Right renal pelvis (tissue), 4 donors: ENCODE data around the gene IRAG1. TPM values are rescaled to one million over a fixed set of nuclear protein-coding genes. Genes with fewer than 3 reads are reported as not detected.
"Not testable (repeated sequence)": the region's sequence is repeated elsewhere in the genome, so short reads cannot be mapped to it uniquely, and the experiment has no call there.

Experiments used
- DNase-seq, 4 donors: peaks; one replicate each; pipeline ENCODE4 v3.0.0-alpha.2; 2013; ENCODE audit warnings: low read depth in 4 of 4, low spot score in 3 of 4, missing footprints in 1 of 4
- polyA plus RNA-seq, 4 donors: library from polyadenylated mRNA; unstranded; fragments of 120-200 nt; gene quantifications; one replicate each; pipeline ENCODE4 v1.2.1, GENCODE V29; 2013; ENCODE audit not compliant: insufficient read length in 4 of 4

IRAG1 gene
- polyA plus RNA-seq, 4 donors: 8.7 to 12.9 (median 9.7) TPM

DNA sequence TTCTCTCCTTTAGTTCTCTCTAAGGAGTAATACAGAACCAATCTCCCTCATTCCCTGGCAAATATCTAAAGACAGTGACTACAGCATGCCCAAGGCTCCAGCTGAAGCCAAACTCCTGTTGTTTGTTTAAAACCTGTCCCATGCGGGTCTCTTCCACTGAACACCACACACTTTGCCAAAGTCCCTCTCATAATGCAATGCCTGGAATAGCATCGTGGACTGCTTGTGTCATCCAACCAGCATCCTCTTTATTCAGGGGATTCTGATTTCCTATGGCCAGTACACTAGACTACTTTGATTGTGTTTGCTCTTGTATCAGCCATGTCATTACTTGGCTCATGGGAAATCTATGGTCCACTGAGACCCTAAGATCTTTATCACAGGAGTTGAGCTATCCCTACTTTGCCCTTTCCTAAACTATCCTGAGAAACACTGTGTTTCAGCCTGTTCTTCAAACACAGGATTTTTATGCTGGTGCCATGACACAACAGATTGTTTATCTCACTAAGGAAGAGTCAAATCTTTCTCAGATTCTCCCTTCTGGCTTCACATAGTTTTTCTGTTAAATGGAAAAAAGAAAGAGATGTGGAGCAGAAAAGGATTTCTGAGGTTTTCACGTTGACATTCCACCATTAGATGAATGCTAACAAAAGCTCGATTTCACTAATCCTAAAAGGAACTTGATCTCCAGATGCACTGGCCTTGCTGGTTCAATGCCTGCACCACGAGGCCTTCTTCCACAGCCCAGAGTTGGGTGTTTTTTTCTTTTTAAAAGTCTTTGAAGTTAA, 15.9 kb upstream of the IRAG1 start:
- DNase-seq: no peak

DNA sequence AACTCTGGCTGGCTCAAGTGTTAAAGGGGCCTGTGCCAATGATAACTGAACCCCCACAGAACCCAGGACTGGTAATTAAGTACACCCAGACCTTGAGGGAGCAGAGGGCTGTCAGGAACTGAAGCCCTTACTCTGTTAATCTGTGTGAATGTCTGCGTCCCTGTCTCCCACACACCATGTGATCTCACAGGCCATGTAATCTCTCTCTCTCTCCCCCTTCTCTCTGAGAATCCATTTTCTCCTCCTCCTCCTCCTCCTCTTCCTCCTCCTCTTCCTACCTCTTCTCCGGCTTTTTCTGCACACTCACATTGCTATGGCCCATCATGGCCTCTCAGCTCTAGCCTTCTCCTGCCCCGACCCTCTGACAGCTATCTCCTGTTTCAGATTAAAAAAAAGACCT, 14.6 kb upstream of the IRAG1 start:
- no peak for DNase-seq

DNA sequence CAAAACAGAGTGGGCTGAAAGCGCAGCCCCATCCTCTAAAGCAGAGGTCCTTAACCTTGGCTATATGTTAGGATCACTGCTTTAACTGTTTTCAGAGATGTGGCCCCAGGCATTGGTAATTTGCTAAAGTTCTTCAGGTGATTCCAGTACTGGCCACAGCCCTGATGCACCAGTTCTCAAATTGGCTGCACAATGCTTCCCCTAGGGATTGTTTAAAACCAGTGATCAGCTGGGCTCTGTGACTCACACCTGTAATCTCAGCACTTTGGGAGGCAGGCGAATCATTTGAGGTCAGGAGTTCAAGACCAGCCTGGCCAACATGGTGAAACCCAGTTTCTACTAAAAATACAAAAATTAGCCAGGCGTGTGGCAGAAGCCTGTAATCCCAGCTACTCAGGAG, 8.4 kb upstream of the IRAG1 start:
- DNase-seq: no peak

DNA sequence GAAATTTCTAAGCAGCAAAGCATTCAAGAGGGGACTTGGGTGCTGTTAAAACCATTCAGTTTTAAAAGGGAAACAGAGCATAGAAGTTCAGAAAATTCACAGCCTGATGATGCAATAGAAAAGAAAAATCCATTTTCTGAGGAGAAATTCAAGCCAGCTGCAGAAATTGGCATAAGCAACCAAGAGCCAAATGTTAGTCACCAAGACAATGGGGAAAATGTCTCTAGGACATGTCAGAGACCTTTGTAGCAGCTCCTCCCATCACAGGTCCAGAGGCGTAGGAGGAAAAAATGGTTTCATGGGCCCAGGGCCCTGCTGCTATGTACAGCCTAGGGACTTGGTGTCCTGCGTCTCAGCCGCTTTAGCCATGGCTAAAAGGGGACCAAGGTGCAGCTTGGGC, 5.5 kb upstream of the IRAG1 start:
- DNase-seq: no peak

DNA sequence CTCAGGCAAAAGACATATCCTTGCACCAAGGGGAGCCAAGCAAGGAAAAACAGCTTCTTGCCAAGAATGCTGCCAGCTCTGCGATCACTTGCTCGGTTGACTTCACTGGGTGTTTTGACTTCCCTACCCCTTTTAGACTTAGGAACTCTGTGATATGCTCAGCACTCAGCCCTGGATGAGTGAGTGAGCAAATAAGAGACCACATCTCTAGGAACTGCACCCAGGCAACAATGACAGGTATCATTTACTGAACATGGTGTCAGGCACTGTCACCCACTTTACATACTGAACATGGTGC, 3.7 kb upstream of the IRAG1 start:
- no peak for DNase-seq

DNA sequence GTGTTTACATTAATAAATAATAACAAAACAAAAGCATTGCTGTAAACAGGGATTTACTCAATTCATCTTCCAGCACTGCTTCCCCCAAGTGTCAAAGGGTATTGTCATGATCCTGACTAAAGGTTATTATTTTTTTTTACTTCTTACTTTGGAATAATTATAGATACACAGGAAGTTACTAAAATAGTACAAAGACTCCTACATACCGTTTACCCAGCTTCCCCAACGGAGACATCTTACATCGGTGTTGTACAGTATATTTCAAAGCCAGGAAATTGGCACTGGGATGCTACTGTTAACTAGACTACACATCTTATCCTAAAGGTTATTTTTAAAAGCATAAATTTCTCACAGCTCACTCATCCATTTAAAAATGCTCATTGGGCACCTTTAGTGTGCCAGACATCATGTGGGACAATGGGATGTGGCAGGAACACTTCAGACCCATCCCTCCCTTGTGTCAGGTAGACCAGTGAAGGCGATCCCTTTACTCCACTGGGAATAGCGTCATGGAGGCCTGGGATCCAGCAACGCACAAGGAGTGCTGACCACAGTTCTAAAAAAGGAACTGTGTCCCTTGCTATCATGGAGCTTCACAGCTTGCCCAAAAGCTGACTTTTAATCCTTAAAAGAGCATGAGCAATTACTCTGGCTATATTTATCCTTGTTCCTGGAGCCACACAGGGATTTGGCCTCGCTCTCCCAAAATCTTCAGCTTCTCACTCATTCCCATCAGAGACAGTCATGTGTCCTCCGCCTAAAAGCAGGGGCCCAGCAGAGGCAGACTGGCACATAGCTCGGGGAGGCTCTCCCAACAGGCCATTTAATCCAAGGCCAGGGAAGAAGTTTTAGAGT, 3.1 kb upstream of the IRAG1 start:
- DNase-seq: no peak

DNA sequence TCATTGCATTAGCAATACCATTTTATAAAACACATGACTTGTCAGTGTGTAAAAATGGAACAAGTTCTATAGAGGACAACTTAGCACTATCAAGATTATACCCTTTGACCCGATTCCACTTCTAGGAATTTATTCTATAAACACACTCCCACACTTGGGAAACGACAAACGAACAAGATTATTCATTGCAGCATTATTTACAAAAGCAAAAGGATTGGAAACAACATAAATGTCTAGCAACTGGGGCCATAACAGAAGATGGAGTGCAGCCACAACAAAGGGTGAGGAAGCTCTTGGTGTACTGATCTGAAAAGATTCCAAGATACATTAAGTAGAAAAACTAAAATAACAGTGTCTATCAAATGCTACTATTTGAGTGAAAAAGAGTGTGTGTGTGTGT, 2.3 kb upstream of the IRAG1 start:
- peak in 3 of 4 donors; percentile 16 to 37 (median 24) for DNase-seq

DNA sequence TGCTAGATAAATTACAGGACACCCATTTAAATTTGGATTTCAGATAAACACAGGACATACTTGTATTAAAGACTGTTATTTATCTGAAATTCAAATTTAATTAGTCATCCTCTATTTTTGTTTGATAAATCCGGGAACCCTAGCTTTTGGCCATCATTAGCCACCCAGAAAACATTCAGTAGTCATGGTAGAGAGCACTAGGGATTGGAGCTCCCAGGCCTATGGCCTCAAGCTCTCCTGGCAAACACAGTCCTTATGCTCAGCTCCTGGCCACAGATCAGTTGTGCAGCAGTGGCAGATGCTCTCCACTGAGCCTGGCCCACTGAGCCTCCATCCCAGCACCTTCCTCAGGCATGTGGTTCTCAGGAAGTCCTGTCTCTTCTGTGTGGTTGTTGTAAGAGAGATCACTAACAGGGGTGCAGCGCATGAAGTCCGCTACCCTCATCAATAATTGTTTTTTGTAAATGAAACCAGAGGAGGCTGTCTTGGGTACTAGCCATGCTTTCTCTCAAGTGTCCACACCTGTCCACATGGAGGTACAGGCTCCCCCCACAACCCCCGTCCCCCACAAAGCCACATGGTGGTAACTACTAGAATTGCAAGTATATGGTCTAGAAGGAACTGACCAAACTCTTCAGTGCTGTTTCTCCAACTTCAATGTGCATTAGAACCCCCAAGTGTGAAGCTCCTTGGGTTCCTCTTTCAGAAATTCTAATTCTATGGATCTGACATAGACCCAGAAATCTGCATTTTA, 1.1 kb upstream of the IRAG1 start:
- DNase-seq: no peak

DNA sequence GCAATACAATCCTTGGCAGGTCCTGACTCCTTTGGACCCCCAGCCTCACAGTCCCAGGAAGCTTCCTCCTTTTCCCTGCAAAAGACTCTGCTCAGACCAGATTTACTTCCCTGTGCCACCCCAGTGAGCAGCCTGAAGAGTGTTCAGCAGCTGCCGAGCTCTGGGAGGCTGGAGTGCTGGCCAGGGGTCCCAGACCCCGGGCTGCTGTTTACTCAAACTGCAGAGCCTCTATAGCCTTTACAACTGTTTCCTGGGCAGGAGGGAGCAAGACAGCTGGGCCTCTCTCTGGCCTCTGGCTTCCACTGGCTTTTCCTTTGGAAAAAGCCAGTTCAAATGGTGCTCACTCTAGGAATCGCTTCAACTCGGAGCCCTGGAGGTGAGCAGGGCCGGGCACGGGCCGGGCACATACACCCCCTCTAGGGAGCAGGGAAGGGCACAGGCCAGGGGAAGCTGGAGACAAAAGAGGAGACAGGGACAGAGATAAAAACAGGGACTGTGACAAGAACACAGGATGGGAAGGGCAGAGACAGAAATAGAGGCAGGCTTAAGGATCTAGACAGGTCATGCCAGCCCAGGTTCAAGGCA, 932 bp downstream of the IRAG1 start:
- DNase-seq: no peak

DNA sequence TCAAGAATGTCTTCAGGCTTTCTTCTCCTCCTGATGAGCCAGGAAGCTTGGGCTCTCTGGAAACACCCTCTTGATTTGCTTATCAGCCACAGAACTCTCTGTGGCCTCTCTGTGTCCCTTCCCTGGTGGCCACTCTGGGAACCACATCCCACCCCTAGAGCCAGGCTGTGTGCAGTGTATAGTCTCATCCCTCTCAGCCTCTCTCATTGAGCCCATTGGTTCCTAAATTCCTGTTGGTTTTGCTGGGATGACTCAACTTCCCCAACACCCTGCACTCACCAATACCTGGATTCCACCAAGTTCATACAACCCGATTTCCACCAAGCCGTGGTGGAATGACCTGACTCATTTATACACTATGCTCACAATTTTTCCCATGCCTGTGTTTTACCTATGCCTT, 5.2 kb downstream of the IRAG1 start:
- DNase-seq: no peak

DNA sequence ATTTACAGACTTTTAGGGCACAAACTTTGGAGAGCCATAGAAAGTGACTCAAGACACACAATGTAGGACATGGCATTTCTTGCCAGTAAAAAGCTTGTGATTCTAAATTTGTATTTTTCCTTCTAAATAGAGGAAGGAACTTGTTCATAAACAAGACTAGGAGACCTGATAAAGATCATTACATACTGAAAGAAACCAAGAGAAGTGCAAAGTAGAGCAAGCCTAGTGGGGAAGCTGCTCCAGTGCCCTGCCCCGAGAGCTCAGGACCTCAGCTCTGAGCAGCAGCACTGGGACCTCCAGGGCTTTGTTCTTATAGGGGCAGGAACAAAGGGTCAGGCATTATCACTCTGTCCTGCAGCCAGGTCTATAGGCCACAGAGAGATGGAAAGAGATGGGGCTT, 7.2 kb downstream of the IRAG1 start:
- DNase-seq: no peak

DNA sequence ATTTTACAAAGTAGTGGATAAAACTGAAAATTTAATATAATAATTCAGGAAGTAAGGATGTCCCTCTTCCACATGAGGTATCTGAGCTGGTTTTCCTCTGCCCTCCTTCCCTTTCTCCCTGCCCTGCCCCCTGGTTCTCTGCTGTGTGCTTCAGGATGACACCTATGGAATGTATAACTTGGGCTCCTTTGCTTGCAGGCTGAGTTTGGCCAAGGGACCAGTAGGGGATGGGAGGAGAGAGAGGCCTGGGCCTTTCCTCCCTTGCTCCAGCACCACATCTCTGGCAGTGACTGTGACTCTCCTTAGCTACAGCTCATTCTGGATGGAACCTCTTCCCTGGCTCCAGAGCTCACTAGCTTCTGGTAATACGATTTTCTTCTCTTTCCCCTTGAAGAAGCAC, 10.1 kb downstream of the IRAG1 start:
- DNase-seq: no peak

DNA sequence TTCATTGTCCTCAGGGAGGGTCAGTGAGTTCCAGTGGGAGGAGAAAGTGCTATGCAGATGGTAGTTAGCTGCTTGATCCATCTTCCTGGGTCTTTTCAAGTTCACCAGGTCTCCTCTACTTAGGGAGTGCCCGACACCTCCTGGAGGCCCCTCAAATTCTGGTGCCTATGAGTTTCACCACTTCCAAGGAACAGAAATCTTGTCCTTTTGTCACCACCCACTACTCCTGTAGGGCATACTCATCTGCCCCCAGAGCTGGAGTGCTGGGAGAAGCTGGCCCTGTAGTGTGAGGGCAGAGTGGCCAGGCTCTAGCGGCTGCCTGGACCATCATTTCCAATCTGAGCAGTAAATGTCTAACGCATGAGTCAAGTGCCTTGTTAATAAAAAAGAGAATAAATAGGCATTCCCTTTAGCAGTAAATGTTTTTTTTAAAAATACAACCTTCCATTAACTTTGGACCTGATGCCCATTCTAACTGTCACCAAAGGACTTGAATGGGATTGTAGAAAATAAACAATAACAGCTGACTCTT, 12.5 kb downstream of the IRAG1 start:
- DNase-seq: no peak

DNA sequence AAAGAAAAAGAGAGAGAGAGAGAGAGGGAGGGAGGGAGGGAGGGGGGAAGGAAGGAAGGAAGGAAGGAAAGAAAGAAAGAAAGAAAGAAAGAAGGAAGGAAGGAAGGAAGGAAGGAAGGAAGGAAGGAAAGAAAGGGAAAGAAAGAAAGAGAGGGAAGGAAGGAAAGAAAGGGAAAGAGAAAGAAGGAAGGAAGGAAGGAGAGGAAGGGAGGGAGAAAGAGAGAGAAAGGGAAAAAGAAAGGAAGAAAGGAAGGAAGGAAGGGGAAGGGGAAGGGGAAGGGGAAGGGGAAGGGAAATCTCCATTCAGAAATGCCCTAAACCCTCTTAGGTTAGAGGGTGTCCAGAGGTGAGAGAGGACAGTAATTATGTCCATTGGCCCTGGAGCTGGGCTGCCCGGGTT, 13.3 kb downstream of the IRAG1 start:
- DNase-seq: not testable (repeated sequence)

DNA sequence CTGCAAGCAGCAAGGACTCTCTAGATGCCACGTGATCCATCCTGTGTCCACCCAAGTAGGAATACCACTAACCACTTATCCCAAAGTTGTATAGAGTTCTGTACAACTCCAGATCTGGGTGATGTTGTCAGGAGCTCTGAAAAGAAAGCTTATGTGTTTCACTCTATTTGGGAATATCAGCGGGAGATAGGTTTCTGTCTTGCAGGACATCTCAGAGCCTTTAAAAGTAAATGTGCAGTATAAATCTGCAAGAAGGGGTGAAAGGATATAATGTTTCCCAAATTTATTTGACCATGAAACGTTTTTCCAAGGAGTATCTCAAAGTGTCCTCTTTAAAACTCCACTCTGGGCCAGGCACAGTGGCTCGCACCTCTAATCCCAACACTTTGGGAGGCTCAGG, 13.9 kb downstream of the IRAG1 start:
- no peak for DNase-seq

DNA sequence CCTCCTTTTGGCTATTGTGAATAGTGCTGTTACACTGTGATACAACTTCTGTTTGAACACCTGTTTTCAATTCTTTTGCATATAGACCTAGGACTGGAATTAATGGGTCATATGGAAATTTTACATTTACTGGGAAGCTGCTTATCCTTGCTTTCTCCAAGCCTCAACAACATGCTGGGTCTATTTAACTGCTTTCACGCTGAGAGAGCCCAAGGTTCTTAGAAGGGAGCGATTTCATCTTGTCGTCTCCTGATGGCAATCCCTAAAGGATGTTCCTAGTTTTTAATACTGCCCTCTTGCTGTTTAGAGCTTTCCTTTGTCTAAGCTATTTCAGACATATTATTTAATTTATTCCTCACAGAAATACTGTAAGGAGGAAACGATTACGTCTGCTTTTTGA, 15.5 kb downstream of the IRAG1 start:
- no peak for DNase-seq

DNA sequence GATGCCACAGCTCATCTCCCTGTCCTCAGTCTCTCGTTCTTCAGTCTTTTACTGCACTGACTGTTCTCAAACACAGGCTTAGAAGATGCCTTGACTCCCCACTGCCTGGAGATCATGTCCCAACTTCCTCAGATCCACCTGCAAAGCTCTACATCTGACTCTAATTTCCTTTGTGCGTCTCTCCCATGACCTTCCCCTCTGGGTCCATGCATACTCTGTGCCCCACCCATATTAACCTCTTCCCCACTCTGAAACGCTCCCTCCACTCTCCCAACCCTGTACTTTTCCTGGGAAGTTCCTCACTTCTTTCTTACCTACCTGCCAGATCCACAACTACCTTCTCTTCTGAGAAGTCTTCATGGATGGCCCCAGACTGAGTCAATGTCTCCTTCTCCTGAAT, 16.6 kb downstream of the IRAG1 start:
- no peak for DNase-seq

DNA sequence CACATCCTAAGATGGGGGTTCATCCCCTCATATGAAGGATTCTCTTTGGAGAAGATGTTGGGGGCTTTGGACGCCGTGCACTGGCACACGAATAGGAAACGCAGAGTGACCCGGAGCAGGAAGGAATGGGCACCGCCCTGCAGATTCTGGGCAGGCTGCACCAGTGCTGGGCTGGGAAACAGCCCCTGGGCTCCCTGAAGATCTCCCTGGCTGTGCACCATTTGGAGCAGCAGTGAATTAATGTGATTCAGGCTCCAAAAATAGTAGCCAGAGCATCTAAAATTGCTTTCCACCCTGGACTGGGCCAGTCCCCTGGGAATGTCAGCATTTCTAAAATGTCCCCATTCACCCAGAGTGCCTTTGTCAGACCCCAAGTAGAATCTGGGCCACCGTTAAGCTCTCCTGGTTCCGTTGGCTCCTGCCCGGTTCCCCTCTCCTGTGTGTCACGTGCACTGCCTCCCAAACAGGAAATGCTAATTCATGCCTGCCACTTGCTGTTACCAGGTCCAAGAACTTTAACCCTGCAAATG, 18.6 kb downstream of the IRAG1 start:
- DNase-seq: no peak

DNA sequence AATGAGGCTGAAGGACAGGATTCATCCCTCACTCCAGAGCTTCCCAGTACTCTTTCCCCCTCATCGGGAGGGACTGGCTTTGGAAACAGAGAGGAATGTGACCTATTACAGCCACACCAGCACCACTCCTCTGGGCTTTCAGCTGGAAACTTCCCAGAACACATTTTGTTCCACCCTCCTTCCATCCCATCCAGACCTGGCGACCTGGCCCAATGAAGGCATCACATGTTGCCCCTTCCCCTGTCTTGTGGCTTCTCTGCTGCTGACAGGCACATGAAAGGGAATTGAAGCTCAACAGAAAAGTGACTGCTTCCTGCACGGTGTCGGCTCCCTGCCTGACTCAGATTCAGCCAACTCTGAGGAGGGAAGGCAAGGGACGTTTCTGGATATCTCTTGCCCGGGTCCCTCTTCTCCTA, 19.1 kb downstream of the IRAG1 start:
- no peak for DNase-seq

DNA sequence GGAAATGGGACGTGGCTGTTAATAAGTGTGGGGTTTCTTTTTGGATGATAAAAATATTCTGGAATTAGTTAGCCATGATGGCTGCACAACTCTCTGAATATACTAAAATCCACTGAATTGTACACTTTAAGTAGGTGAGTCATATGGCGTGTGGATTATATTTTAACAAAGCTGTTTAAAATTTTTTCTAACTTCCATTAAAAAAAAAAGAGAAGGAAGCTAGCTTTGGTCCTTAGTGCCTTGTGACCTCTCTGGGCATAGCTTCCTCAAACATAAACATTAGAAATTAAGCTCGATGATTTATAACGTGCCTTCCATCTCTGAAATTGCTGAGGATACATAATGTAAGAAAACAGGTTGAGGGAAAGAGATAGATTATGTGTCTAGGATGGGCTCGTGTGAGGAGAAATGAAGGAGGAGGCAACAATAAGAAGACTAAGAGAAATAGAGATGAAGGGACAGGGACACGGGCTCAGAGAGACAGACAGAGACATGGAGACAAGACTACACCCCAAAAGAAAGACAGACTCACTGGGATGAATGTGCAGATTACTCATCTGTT, 20.0 kb downstream of the IRAG1 start:
- no peak for DNase-seq
